Activated CD4-positive, CD25-positive, alpha-beta regulatory T cell treated with anti-CD3 and anti-CD28 coated beads, Interleukin-2, amount 50 U/mL, for 16 hours (primary cell): ENCODE data around the gene SCAF8.
A peak's percentile ranks its signal among the peaks of the same experiment; 100 is the strongest.
"Not testable (repeated sequence)": the region's sequence is repeated elsewhere in the genome, so short reads cannot be mapped to it uniquely, and the experiment has no call there.

ENCODE experiments used
- DNase-seq: peaks from one replicate; pipeline ENCODE4 v3.0.0-alpha.2; 2020; ENCODE audit warnings: low read depth, low spot score

Gene SCAF8

GRCh38 chr6:154733183-154733625 is at the start of gene SCAF8:
Gene SCAF8, plus strand, starts transcription at chr6:154733416. Its CDS starts 485 bp downstream, at chr6:154733901.
- peak; percentile 78 for DNase-seq

- DNase-seq = no peak
These were observed 49.3 kb upstream of the SCAF8 start for GRCh38 chr6:154683756-154684523.

- no peak for DNase-seq
These were observed 47.1 kb upstream of the SCAF8 start for GRCh38 chr6:154686162-154686561.

GRCh38 chr6:154689493-154690255 is 43.5 kb upstream of the SCAF8 start:
- no peak for DNase-seq

- DNase-seq = no peak
These were observed 42.4 kb upstream of the SCAF8 start for GRCh38 chr6:154690857-154691256.

- no peak for DNase-seq
These were observed 36.6 kb upstream of the SCAF8 start for GRCh38 chr6:154696661-154697060.

GRCh38 chr6:154703124-154703523 is 30.1 kb upstream of the SCAF8 start:
- DNase-seq = no peak

- no peak for DNase-seq
These were observed 27.6 kb upstream of the SCAF8 start for GRCh38 chr6:154705471-154706113.

- no peak for DNase-seq
These were observed 26.8 kb upstream of the SCAF8 start for GRCh38 chr6:154706389-154706788.

GRCh38 chr6:154709621-154710020 is 23.6 kb upstream of the SCAF8 start:
- no peak for DNase-seq

- no peak for DNase-seq
These were observed 22.5 kb upstream of the SCAF8 start for GRCh38 chr6:154710689-154711088.

GRCh38 chr6:154715446-154715845 is 17.8 kb upstream of the SCAF8 start:
- no peak for DNase-seq

GRCh38 chr6:154716350-154716749 is 16.9 kb upstream of the SCAF8 start:
- not testable (repeated sequence) for DNase-seq

- DNase-seq = no peak
These were observed 13.8 kb upstream of the SCAF8 start for GRCh38 chr6:154719433-154719832.

- DNase-seq = no peak
These were observed 13.4 kb upstream of the SCAF8 start for GRCh38 chr6:154719854-154720253.

- no peak for DNase-seq
These were observed 11.8 kb upstream of the SCAF8 start for GRCh38 chr6:154721460-154721859.

GRCh38 chr6:154726887-154727286 is 6.3 kb upstream of the SCAF8 start:
- no peak for DNase-seq

- no peak for DNase-seq
These were observed 1.7 kb upstream of the SCAF8 start for GRCh38 chr6:154731296-154732218.

GRCh38 chr6:154732538-154733182 is 556 bp upstream of the SCAF8 start:
- no peak for DNase-seq

GRCh38 chr6:154733626-154734382 is 588 bp downstream of the SCAF8 start:
- peak; percentile 82 for DNase-seq
